GM21360 (cell line): ENCODE measurements around the gene GNAL.

Experiments
- ATAC-seq: cut with Tn5 transposase; IDR thresholded peaks from one replicate; pipeline ENCODE4 v1.9.1; 2021; ENCODE audit warnings: mild to moderate bottlenecking, moderate library complexity; ENCODE audit not compliant: unreplicated experiment

GNAL gene

DNA sequence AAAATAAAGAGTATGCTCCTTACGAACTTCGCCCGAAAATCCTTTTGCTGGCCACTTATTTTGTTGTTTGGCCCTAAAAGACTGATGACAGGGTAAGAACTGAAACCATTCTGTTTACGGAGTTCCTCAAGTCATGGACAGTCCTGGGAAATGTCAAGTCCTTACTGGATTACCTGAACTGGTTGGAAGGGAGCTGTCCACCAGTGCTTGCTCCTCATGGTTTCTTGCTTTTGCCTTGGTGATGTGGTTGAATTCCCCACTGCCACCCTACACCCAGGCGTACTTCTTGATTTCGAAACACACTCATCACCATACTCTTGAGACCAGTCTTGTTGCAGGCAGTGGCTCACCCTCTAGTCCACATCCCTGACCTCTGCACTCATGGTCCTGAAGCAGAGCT lies 113.1 kb downstream of the GNAL start:
- ATAC-seq: no peak

DNA sequence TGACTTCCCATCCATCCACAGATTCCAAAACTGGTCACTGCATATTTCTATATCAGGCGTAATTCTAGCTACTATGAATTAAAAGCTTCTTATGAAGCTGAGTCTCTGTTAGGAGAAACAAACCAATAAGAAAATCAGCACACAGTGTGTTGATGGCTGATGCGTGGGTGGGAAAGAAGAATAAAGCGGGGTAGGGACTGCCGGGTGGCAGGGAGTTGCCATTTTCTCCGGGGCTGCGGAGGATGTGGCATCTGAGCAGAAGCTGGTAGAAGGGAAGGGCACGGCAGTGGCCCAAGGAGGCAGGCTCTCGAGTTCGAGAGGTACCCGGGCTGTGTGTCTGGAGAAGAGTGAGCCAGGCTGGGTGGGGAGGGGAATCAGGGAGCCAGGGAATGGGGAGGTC lies 113.5 kb downstream of the GNAL start:
- ATAC-seq: no peak

DNA sequence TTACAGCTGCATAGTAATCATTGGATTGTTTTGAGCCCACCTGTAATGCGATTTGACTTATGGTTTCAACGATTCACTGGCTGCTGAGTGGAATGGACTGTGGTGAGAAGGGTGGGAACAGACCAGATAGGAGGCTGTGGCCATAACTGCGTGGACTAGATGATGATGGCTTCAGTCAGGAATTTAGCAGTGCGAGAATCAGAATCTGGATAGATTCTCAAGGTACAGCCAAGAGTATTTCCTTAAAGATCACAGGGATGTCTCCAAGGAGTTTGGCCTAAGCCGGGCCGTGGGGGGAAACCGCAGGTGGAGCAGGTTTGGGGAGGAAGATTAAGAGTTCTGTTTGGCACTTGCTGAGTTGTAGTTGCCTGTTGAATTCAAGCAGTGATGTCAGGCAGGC lies 118.2 kb downstream of the GNAL start:
- no peak for ATAC-seq

DNA sequence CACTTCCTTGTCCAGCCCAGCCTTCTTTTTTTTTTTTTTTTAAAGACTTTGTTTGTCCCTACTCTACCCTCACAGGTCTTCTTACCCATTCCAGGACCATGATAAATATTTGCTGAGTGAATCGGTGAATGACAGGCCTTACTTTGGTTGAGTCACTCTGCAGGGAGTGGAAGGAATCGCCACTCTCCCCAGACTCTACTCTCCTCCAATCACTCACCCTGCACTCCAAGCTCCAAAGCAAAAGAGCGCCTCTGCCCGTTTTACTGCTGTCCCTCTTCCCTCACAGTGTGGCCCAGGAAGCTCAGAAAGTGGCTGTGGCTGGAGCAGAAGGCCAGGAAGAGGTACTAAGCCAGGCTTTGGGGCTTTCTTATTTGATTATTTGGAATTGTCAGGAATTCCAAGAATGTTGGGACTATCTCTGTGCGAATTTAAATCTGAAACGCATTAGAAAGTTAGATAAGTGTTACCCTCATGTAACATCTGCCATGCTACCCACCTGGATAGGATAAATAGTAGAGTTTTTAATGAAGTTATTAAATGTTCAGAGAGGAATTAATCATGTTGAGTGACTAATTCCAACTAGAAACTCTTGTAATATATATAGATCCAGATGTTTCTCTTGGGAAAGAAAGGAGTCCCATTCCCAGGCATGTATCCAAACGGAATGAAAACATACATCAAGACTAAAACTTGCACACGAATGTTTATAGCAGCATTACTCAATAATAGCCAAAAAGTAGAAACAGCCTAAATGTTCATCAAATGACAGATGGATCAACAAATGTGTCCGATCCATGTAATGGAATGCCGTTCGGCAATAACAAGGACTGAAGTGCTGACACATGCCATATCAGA lies 119.2 kb downstream of the GNAL start:
- no peak for ATAC-seq

DNA sequence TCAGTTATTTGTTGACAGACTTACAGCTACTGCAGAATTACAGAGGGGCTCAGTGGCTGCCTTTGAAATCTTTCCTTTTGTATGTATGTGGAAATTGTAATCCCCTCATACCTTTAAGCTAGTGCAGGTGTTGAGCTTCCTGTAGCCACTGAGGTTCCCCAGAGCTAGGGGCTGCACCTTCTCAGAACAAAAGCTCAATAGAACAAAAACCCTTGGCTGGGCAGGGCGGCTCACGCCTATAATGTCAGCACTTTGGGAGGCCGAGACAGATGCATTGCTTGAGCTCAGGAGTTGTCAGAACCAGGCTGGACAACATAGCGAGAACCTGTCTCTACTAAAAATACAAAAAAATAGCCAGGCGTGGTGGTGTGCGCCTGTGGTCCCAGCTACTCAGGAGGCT lies 120.8 kb downstream of the GNAL start:
- no peak for ATAC-seq

DNA sequence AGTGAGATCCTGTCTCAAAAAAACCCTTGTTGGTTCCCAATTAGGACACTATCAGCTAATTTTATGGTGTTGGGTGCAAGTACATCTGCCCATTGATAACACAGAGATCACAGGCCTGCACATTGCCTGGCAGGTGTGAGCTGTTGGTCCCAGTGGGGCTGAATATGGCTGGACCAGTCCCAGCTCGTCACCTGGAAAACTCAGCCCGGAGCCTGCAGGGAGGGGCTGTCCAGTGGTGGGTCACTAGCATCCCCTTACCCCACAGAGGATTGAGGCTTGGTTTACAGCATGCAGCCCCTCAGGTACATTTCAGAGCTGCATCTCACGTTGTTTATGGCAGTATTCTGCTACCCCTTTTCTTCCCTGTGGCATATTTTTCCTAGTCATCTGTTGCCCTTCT lies 121.3 kb downstream of the GNAL start:
- no peak for ATAC-seq

DNA sequence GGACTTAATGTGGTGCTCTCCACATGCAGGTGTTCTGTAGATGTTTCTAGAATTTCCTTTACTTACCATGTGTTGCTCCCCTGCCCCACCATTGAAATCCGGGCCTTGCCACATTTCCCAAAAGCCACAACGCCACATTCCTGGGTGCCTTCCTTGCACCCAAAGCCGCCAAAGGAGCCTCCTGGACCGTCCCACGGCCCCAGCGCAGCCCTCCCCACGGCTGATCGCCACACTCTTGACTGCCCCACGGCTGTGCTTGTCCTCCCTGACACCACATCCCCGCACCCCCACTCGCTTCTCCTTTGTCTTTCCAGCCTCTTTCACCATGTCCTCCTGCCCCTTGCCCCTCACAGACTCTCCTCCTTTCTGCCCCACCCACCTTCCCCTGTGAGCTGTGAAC lies 121.9 kb downstream of the GNAL start:
- ATAC-seq: no peak

DNA sequence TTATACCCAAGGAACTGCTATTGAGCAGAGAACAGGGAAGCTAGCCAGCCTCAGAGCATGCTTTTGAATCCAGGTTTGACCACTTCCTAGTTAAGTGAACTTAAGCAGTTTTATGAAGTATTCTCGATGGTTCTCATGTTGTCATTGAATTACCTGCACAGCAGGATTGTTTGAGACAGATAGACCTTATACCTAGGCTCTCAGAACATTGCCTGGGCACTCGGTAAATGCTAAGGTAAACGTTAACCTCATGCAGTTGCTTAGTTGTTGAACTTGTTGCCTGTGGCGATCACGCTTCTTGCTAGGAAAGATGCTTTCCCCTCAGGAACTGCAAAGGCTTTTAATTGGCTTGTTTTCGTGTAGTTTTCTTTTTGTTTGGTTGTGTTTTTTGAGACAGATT lies 128.2 kb downstream of the GNAL start:
- ATAC-seq: no peak

DNA sequence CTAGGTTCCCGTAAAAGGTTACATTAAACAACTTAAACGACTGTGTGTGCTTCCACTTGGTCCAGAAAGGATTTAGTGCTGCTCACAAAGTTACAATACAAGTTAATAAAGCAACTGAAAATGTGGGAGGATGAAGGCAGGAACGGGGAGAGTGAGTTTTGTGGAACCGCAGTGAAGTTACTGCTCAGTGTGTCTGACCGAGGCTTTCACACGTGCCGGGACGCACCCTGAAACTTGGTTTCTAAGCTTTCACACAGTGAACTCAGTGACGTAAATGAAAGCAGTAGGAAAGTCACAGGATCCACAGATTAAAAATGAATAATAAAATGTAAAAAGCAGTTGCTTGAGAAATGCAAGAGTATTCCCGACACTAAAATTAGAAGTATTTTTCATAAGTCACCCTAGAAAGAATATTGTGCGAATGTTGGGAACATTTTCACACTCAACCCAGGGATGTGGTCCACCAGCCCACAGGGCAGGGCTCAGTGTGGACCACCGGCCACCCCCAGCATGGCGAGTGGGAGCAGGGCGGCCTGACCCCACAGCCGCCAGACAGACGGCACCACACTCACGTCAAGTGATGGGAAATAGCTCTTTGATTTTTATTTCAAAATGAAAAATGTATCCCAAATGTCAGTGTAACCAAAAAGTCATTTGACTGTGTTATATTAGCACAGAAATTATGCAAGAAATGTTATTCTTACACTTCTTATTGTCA lies 129.6 kb downstream of the GNAL start:
- ATAC-seq: no peak

DNA sequence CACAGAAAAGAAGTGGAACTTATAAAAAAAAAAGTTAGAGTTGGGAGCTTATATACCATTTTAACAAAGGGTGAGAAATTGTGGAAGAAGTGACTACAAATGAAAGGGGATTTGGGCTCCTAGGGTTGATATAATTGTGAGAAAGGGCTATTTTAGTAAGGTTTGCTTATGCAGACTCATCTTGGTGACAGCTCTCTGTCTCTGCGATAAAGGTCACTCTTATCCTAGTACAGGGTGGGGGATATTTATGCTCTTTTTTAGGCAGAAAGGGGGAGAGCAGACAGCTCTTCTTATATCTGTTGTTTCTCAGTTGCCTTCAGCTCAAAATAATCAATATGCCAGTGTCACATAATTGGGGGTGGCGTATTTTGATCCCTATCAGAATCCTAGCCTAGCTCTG lies 130.9 kb downstream of the GNAL start:
- no peak for ATAC-seq

DNA sequence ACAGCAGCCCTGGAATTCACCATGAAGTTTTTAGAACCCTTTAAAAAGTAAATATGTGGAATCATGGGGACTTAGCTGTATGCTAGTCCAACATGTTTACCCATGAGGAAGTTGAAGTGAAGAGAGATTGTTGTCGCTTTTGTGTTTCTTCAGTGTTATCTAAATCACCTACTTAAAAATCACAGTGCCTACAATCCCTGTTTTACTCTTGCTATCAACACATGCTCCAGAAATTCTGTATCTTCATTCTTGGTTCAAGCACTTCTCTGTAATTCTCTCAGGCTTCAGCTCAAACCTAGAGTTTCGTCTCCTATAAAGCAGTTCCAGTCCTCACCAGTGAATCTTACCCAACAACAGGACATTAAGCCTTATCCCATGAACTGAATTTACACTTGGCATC lies 131.6 kb downstream of the GNAL start:
- ATAC-seq: no peak

DNA sequence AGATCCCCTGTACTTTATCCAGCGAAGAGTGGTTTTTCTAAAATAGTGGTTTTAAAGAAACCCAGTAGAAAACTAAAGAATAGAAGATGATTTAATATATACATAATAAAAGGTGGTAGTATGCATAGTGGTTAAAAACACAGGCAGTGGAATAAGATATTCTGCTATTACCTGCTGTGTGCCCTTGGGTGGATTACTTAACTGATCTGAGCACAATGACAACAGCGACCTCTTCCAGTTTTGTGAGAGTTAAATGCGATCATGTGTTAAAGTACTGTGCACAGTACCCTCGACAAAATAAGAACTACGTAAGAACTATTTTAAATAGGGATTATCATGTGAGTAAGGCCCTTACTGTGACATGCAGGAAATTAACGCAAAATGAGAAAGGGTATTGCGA lies 132.1 kb downstream of the GNAL start:
- ATAC-seq: no peak

DNA sequence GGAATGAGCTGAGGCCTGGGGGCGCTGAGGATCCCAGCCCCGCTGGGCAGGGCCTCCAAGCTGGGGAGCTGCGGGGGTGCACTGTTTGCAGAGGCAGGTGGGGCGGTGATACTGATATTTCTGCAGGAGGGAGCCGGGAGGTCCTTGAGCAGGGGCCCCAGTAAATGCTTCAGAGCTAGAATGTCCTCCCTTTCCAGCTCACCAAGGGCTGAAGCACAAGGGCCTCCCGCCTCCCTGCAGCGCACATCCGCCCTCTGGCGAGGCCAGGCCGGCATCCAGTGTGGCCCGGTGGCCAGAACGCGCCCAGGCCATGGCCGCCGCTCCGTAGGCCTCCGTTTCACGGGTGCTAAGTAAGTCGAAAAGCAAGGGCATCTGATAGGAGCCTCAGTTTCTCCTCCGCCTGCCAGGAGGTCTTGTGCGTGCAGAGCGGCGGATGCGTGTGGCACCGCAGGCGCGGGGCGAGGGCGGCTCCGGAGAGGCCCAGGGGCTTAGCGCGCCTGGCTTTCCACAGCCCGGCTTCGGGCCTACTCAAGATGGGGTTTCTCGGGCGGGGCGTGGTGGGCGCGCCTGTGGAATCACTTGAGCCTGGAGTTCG lies 132.7 kb downstream of the GNAL start:
- no peak for ATAC-seq

DNA sequence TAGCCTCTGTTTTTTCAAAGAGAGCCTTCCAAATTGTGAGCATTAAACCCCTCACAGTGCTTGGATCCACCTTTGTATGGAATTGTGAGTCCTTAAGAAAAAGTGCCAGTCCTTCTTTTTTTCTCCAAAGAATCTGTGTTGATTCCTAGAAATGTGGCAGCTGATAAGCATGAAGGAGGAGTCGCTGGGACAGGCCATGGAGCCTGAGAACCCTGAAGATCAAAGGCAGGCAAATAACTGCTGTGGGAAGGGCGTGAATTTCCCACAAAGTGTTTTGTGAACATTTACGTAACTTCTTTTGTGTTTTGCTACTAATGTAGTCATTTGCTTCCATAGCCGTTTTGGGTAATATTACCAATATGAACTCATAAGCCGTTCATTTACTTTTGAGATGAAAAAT lies 134.5 kb downstream of the GNAL start:
- no peak for ATAC-seq

DNA sequence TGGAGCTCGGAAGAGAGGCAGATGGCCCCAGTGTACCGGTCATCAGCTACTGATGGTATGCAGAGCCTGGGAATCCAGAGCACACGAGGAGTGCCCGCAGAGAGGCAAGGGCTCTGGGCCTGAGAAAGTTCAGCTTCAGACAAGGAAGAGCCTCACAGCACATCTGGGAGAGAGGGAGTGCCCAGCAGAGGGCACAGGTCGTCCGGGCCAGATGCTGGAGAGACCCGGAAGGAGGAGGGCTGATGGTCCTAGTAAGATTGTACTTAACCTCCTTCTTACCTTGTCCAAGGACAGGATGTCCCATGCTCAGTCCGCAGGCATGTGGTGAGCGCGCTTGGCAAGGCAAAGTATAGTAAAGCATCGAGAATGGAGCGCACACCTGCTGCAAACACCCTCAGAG lies 137.8 kb downstream of the GNAL start:
- no peak for ATAC-seq

DNA sequence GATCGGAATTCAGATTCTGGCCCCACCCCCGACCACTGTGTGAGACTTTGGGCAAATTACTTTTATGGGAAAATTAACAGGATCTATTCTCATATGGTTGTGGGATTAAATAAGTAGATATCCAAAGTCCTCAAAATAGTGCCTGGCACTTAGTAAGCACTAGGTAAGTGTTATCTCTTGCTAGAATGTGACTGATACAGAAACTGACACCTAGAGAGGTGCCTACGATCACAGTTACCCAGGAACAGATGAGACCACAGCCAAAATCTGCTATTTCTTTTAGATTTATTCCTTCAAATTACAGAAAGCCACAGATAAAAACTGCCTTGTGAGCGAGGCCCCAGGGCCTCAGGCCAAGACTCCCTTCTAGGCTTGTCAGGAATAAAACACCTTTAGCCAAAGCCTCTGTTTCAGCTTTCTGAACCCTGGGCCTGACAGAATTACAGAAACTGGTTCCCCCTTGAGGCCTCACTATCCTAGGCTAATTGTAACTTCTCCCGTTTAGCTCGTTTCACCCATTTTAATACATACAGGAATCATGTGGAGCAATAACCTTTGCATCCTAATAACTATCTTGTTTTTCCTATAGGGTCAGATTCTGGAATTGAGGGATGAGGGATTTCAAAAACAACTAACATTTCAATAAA lies 139.8 kb downstream of the GNAL start:
- no peak for ATAC-seq

DNA sequence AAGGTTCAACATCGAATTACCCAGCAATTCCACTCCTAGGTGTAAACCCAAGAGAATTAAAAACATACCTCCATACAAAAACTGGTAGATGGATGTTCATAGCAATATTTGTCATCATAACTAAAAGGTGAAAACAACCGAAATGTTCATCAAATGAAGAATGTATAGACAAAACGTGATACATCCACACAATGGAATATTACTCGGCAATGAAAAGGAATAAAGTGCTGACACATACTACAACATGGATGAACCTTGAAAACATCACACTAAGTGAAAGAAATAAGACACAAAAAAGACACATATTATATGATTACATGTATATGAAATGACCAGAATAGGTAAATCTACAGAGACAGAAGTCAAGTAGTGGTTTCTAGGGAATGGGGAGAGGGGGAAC lies 141.5 kb downstream of the GNAL start:
- ATAC-seq: no peak

DNA sequence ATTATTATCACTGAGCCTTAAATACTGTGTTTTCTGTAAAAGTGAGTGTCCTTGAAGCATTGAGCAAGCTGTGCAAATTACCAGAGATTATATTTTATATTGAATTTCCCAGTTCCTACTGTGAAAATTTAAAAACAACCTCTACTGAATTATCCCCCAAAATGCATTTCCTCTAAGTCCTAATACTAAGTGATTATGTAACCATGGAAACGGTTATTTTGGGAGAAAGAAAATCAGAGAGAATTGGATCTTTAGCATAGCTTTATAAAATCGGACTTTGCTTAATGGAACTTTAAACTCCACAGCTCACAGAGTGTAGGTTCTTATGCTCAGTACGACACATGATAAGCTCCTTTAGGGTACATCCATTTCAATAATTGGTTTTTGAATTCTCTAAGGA lies 142.9 kb downstream of the GNAL start:
- ATAC-seq: no peak

DNA sequence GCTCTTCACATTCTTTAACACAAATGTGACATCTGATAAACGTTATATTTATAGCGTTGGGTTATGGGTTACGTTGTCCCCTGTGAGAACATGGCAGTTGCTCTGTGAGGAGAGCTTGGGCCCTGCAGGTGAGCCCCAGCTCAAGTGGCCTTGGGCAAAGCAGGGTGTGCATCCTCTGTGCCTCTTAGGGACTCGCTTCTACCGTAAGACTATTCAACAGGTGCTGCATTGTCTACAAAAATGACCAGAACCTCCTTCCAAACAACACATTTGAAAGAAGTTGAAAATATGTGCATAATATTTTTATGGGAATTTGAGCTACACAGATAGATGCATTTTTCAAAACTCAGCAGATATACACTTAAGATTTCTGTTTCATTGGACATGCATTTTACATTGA lies 145.7 kb downstream of the GNAL start:
- ATAC-seq: no peak

DNA sequence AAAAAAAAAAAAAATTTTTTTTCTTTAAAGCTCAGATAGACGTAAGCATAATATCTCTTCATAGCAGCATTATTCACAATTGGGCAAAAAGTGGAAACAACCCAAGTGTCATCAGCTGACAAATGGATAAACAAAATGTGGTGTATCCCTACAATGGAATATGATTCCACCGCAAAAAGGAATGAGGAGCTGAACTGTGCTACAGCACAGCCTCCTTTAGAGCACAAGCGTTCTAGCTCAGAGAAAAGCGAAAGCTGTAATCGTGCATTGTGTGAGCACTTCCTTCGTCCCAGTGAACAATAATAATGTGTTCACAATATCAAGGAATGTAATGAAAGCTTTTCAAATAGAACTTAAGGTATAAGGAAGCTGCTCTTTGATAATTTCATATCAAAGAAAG lies 150.5 kb downstream of the GNAL start:
- ATAC-seq: no peak

DNA sequence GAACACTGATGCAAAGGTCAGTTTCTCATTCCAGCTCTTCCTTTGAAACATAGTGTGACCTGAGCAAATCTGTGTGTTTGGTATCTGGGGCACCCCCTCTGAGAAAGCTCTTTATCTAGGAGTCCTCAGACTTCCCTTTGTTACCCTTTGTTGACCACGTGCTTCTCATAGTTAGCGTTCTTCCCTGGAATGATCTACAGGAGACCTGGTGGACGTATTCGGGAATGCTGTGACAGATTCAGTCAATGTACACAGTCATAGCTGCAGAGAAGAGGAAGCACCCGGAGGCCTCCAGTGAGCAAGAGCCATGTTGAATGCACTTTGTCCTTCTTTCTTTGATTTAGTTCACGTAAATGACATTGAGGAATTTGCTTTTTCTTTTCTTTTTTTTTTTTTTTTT lies 151.4 kb downstream of the GNAL start:
- no peak for ATAC-seq

DNA sequence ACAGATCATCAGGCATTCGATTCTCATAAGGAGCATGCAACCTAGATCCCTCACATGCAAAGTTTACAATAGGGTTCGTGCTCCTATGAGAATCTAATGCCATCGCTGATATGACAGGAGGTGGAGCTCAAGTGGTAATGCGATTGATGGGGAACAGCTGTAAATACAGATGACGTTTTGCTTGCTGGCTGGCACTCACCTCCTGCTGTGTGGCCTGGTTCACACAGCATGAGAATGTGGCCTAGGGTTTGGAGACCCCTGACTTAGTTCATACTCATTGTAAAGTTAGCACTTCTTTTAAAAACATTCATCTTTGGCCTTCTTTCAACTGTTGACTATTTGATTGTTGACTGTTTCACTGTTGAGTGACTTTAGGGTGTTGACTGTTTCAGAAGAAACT lies 153.5 kb downstream of the GNAL start:
- no peak for ATAC-seq
